ENCODE results near the gene RIPOR3.
"Not testable (repeated sequence)": the region's sequence is repeated elsewhere in the genome, so short reads cannot be mapped to it uniquely, and the experiment has no call there.

Gene RIPOR3

DNA sequence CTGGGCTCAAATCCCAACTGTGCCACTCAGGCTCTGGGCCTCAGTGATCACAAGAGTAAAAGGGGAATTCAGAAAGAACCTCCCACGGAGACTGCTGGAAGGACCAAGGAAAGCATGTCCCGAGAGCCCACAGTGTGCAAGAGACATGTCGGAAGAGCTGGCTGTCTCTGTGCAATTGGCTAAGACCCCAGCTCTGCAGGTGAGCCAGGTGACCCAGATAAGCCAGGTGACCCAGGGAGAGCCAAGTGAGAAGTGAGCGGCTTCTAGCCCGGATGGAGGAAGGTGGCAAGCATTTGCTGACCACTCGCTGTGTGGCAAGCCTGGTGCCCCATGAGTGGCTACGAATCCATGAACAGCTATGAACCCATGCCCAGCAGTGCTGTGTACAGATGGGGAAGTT is 59.1 kb downstream of the RIPOR3 start:
- no peak for DNase-seq (ENCODE audit: low spot score)

DNA sequence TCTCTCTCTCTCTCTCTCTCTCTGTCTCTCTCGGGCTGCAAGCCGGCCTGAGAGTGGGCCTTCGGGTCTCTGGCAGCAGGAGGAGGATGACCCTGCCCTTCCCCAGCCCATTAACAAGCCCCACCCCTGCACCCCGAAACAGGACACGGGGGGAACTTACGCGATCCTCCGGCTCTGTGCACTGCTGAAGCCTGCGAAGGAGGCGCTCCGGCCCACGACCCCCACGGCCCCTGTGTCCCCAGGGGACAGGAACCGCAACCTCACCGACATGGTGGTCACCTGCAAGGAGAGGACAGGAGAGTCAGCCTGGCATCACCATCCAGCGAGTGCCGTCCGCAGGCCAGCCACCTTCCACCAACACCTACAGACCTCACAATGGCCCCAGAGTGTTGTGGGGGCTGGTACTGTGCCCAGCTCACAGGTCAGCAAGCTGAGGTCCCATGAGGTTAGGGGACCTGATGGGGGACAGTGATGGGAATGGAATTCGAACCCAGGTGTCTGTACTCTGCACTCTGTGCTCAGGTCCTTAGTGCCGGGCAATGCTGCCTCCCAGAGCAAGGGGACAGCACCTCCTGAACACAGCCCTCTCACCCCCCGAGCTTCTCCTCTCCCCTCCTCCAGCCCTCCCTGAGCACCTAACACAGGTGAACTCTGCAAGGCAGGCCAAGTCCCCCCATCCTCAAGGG is 60.6 kb downstream of the RIPOR3 start:
- DNase-seq (ENCODE audit: low spot score), result no peak

DNA sequence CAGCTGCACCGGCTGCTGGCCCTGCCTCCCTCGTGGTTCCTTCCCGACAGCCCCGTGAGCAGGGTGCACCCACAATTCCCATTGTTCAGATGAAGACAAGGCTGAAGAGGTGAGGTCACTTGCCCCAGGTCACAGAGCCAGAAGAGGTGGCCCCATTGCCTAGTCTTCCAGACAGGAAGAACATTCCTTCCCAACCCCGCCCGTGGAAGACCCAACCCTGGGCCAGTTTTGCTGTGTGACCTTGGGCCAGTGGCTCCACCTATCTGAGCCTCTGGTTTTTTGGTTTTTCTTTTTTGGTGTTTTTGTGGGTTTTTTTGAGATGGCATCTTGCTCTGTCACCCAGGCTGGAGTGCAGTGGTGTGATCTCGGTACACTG is 61.7 kb downstream of the RIPOR3 start:
- DNase-seq (ENCODE audit: low spot score), result no peak

DNA sequence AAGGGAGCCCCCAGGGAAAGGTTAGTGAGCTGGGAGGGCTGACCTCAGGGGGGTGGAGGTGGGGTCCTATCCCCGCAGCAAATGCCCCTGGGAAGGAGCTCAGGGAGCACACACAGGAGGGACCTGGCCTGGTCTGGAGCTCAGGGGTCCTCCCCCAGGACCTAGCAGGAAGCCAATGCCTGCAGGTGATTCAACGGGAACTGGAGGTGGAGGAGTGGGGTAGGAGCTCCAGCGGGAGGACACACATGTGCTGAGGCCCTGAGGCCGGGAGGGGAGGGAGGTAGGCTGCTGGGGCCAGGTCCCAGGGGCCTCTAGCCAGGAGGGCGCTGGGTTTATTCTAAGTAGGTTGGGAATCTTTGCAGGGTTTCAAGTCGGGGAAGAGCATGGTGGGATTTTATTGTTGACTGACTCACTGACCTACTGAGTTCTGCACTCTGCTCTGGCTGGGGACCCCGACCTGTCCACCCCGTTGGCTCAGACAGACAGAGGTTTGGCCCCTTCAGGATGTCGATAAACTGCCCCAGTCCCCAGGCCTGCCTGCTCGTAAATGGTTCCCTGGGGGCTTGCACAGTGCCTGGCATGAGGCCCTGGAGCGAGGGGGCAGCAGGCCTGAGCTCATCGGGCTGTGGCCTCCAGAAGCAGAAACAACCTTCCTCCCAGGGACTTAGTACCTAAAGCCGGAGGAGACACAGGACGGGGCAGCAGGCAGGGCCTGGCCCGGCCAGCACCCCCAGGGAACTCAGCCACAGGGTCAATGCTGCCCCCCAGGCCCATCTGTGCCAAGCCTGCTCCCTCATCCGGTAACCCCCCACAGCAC is 62.3 kb downstream of the RIPOR3 start:
- DNase-seq (ENCODE audit: low spot score), result no peak

DNA sequence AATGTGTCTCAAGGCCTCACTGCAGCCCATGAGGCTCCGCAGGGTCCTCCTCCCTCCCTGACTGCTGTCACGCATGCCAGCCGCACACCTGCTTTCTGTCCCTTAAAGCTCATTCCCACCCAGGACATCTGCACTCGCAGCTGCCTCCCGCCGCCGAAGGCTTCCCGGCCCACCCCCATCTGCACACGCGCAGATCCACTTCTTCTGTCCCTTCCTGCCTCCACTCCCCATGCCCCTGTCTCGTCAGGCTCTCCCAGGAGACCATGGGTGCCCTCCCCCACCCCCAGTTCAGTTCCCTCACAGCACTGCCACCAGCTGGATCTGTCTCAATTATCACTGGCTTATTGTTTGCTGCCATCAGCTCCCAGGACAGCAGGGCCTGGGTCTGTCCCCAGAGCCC is 63.0 kb downstream of the RIPOR3 start:
- no peak for DNase-seq (ENCODE audit: low spot score)

DNA sequence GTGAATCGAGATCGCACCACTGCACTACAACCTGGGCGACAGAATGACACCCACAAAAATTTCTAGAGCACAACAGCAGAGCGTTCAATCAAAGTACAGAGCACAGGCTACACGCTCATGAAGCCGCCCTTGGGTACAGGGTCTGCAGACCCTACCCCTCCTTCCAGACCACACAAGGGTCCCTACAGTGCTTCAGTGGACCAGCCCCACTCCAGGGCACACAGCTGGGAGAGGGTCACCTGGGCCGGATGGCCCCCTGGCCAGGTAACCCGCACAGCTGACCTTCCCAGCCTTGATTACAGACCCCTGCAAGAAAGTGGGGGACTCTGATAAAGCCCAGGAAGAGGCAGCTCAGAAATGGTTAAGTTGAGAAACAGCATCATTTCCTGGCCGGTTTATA is 63.6 kb downstream of the RIPOR3 start:
- DNase-seq (ENCODE audit: low spot score), result no peak

DNA sequence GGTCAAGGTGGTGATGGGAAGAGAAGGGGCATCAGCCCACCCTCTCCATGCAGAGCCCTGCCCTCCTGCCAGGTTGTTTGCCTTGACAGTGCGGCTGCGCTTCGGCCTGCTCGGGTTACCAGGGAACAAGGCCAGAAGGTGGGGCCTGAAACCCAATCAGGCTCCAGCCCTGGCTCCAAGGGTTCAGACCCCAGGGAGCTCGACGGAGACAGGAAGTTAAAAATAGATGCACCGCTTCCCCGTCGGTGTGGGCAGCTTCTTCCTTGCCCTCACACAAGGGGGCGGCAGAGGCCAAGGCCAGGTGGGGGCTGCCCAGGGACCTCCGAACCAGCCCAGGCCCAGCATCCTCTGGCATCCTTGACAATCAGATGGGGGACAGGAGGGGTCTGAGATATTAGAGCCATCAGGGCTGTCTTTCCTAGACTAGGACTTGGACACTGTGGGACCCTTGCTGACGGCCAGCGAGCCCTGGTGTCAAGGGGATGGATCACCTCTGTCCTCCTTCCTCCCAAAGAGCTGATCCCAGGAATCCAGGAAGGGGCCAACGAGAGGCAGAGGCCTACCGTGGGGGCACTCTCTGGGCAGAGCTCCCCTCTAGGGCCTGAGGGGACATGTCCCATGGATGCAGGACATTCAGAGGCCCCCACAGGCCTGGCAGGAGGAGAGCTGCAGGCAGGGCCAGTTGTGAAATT is 65.2 kb downstream of the RIPOR3 start:
- DNase-seq (ENCODE audit: low spot score), result no peak

DNA sequence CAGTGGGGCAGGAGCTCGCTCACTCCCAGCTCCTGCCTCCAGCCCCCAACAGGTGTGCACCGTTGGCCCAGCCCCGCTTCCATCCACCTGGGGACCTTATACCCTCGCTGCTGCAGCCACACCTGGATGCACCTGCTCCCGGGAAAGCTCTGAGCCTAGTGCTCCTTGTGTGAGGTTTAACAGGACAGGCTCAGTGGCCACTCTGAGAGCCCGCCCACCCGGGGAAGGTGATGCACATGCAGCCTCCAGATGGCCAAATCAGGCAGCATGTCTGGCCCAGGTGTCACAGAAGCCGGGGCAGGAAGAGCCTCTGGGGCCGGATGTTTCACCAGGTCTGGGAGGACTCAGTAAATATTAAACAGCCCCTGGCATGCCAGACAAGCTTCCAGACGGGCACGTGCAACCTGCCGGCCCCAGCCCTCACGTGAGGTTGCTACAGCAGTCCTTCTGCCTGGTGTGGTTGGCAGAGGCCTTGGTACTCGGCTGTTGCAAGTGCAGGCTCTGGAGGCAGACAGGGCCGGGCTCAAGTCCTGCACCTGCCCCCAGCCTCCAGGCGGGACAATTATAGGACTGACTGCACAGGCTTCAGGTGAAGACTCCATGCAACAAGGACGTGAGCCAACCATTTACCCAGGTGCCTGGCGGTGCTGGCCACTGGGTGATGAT is 66.9 kb downstream of the RIPOR3 start:
- no peak for DNase-seq (ENCODE audit: low spot score)

DNA sequence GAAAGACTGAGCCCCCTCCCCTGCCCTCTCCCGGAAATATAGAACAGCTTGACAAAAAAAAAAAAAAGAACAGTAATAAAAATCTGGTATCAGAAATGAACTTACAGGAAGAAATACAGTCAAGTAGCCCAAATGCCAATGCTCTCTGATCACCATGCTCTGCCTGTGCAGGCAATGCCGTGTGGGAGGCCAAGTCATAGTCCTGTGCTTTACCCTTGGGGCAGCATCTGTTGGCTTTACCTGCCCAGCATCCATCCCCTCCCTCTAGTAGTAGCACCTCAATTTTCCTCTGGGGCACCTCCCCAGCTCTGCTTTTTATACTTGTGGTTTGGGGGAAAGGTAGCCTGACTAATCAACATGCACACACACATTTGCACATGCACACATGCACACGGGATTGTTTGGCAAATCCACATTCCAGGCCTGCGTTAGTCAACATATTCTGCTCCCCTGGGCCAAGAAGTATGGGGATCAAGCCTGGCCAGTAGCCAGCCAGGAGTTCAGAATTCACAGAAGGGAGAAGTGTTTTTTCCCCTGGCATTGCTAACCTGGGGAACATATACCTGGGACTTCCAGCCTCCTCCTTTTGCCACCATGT is 70.2 kb downstream of the RIPOR3 start:
- no peak for DNase-seq (ENCODE audit: low spot score)

DNA sequence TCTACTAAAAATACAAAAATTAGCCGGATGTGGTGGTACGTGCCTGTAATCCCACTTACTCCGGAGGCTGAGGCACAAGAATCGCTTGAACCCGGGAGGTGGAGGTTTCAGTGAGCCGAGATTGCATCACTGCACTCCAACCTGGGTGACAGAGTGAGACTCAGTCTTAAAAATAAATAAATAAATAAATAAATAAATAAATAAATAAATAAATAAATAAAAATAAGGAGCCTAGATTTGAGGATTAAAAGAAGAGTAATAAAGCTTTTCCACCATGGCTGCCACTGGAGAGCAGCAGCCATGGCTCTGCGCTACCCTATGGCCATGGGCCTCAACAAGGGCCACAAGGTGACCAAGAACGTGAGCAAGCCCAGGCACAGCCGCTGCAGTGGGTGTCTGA is 70.9 kb downstream of the RIPOR3 start:
- not testable (repeated sequence) for DNase-seq (ENCODE audit: low spot score)

DNA sequence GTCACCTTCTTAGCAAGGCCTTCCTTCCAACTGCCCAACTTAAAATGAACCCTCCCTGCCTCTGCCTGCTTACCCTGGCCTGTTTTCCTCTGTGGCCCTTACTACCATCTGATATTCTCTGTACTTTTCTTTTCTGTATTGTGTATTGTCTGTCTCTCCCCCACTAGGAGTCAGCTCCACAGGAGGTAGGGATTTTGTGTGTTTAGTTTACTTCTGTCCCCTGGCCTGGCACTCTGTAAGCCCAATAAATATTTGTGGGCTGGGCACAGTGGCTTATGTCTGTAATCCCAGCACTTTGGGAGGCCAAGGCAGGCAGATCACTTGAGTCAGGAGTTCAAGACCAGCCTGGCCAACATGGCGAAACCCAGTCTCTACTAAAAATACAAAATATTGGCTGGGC is 72.8 kb downstream of the RIPOR3 start:
- DNase-seq (ENCODE audit: low spot score), result no peak

DNA sequence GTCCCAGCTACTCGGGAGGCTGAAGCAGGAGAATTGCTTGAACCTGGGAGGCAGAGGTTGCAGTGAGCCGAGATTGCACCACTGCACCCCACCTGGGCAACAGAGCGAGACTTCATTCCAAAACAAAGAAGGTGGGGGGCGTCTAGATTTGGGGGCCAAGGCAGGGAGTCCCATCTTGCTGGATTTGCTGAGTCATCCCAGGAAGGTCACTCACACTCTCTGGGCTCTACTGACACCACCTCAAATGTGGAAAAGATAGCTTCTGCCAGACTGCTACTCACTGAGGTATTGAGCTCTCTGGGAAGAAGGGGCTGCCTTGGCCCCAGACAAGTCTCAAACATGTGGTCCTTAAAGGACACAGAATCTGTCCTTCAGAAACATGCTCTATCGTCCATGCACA is 74.3 kb downstream of the RIPOR3 start:
- DNase-seq (ENCODE audit: low spot score), result no peak

DNA sequence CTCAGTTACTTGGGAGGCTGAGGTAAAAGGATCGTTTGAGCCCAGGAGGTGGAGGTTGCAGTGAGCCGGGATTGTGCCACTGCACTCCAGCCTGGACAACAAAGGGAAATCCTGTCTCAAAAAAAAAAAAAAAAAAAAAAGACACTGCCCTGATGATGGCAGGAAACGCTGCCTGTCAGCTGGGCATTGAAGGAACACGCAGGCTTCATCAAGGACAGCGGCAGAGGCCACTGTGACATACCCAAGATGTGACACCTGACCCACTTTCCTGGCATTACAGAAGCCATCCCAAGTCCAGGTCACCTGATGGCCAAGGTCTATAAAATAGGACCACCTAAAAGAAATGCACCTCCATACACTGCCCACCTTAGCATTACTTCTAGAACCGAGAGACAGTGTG is 75.9 kb downstream of the RIPOR3 start:
- no peak for DNase-seq (ENCODE audit: low spot score)

DNA sequence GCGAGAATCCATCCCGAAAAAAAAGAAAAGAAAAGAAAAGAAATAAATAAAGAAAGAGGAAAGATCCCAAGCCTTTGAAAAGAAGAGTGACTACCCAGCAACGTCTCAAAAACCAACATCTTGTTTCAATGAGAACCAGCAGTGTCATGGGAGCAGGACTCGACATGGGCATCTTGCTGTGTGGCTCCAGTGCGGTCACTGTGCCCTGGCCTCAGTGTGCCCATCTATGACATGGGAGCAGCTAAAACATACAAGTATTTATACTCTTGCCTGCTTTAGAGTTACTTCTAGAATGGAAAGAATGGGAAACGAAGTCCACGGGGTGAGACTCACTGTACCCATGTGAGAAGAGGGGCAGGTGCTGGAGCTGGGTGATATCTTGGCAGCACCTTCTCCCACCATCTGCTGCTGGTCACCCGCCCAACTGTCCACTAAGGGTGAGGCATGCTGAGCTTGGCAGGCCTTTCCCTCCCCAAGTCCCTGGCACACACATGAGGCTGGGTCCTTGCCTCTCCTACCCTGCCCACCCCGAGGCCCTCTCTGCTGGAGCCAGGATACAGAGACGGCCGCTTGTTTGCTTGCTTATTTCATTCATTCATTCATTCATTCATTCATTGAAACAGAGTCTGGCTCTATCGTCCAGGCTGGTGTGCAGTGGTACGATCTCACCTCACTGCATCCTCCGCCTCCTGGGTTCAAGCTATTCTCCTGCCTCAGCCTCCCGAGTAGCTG is 77.7 kb downstream of the RIPOR3 start:
- DNase-seq (ENCODE audit: low spot score), result no peak

DNA sequence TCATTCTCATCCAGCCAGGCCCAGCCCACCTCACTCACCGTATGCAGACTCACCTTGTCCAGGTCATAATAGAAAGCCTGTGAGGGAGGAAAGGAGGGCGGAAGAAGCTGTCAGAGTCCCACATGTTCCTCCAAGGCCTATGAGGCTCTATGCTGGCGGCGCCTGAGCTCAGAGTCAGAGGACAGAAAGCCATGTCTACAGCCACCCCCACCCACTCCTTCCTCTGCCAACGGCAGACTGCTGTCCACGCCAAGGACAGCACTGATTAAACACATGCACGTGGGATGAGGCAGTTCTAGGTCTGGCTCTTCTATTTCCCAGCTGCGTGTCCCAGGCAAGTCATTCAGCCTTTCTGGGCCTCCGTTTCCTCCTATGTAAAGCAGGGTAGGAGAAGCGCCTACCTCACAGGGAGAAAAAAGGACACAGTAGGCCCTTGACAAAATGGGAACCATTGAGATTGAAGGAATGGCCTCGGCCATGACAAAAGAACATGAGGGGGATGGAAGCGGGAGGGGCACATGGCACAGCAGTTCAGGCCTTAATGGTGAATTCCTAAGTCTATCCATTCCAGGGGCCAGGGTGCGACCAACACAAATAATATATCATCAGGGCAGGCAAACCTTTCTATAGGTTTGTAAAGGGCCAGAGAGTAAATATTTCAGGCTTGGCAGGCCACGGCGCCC is 80.1 kb downstream of the RIPOR3 start:
- no peak for DNase-seq (ENCODE audit: low spot score)

DNA sequence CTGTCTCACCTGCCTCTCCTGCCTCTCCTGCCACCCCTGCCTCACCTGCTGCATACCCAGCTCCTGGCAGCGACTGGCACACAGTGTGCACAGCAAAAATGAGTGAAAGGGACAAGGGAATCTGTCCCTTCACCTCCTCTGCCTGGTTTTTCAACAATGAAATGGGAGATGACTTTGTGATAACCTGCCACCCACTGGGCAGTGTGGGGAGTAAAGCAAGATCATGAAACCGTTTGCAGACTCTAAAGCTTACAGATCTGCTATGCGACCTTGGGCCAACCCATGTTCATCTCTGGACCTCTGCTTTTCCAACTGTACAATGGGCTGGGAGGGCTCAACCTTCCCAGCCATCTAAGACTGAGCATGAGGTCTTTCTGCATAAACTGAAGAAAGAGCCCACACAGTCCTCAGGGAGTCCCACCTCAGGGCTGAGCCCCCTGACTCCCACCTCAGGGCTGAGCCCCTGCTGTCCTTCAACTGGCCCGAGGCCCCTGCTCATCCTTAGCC is 81.1 kb downstream of the RIPOR3 start:
- DNase-seq (ENCODE audit: low spot score), result peak; percentile 34

DNA sequence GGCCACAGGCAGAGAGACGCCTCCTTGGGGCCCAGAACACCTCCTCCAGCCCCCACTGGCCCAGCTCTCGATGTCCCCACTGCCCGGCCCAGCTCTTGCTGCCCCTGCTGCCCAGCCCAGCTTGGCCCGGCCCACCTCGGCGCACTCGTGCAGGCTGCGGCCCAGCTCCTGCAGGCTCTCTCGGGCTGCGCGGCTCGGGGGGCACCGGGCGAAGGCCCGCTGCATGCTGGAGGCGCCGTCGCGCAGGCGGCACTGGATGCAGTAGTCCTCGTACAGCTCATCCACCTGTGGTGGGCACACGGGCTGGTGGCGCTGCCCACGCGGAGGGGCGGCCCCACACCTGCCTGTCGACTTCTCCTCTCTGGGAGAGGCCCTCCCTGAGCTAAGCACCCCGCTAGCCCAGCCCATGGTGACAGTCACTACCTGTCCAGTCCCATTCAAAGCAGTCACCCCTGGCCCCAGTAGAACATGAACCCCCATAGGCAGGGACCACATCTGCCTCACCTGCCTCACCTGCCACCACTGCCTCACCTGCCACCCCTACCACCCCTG is 81.8 kb downstream of the RIPOR3 start:
- no peak for DNase-seq (ENCODE audit: low spot score)

DNA sequence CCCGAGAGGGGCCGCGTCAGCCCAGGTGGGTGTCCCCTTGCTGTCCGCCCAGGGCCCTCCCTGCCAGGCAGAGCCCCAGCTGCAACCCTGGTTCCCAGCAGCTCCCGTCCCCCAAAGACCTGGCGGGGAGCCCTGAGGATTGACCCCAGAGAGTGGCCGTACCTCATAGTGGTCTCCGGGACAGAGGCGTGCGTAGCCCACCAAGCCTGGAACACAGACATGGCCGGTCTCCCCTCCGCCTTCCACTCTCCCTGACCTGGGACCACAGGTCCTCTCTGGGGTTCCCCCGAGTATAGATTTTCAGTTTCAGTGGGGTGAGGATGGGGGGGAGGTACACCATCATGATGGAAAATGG is 82.6 kb downstream of the RIPOR3 start:
- DNase-seq (ENCODE audit: low spot score), result no peak

DNA sequence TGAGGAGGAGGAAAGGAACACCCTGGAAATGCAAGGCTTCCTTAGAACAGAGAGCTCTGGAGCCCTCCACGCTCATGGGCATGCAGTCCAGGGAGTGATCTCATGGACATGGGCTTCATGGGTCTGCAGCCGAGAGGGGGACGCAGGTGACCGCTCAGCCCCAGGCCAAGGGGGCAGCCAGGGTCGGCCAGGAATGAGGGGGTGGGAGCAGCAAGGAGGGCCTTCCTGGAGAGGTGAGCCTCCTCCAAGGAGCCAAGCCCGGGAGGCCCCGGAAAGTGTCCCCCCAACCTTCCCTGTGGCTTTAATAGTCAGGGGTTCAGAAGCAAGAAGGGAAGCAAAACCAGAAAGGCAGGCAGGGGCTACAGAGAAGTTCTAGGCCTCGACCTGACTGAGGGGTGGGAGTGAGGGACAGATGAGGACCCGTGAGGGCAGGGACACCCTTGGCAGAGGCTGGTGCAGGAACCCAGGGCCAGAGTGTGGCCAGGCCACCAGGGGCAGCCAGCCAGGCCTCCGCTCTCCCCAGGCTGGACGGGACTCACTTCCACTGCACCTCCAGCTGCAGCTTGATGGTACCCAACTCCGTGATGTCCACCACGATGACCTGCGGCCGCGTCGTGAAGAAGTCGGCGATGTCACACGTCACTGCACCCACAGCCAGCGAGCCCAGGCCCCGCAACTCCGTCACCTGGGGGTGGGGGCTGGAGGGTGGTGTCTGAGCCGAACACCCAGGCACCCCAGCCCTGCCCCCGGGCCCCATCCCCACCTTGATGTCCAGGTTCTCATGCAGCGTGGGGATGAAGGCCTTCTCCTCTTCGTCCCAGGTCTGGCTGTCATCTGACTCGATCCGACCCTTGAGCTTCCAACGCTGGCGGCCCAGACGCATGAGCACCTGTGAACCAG is 83.2 kb downstream of the RIPOR3 start:
- no peak for DNase-seq (ENCODE audit: low spot score)

Measured in RKO (cell line).